SH-SY5Y (cell line): Measurements from ENCODE around the gene MRPL50.

ENCODE experiments used
- GATA2 ChIP-seq: IDR thresholded peaks from 2 replicates; pipeline ENCODE4 v1.6.1; 2011; ENCODE audit warnings: mild to moderate bottlenecking, low read depth, low read length
- GATA3 ChIP-seq: IDR thresholded peaks from 2 replicates; pipeline ENCODE4 v1.6.1; 2011; ENCODE audit warnings: low read depth, mild to moderate bottlenecking, low read length, moderate library complexity

DNA sequence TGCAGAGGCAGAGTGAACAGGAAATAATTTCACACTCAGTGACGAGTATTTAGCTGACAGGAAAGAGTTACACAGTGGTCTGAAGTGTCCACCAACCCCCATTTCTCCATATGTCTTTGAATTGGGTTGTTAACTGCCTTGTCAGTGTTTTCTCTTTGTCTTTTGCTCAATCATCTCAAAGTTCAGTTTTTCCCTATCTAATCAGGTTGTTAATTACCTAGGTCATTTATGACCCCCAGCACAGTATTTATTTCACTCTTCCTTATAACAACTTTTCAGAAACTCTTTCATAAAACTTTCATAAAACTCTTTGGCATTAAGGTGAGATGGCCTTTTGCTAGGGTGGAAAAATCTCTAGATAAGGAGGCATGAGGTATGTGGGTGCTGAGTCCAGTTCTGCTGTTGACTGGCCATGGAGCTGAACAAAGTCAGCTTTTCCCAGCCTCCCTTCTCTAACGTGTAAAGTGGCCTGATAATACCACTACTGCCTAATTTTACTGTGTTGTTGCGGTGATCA lies 42.4 kb upstream of the MRPL50 start:
- no peak for TF ChIP-seq GATA2
- TF ChIP-seq GATA3, result no peak
